Kidney epithelial cell (primary cell): Measurements from ENCODE around the gene RBFOX2. TPM values are rescaled to one million over a fixed set of nuclear protein-coding genes. Genes with fewer than 3 reads are reported as not detected.

ENCODE experiments used
- DNase-seq: peaks from one replicate; pipeline ENCODE4 v3.0.0-alpha.2; 2010; ENCODE audit warnings: low read depth
- H3K27me3 ChIP-seq: 2 replicates; pipeline ENCODE4 v1.6.0; 2011; ENCODE audit warnings: low read length; ENCODE audit not compliant: control insufficient read depth, insufficient read depth
- H3K36me3 ChIP-seq: 2 replicates; pipeline ENCODE4 v1.5.1; 2011; ENCODE audit warnings: low read length; ENCODE audit not compliant: control insufficient read depth, insufficient read depth
- H3K4me3 ChIP-seq: 2 replicates; pipeline ENCODE4 v1.5.1; 2011; ENCODE audit warnings: low read depth, mild to moderate bottlenecking, control low read depth, low read length
- total RNA-seq: library from RNA; depleted of rRNA; stranded (reverse); fragments of >200 nt; gene quantifications from 2 replicates; pipeline ENCODE4 v1.2.3, GENCODE V29; 2015
- TF ChIP-seq, protein P1 (sequence below): IDR thresholded peaks from 2 replicates; pipeline ENCODE4 v1.5.1; 2011; ENCODE audit warnings: mild to moderate bottlenecking, moderate library complexity, low read length, control low read depth, inconsistent platforms; ENCODE audit not compliant: insufficient read depth, poor library complexity, severe bottlenecking

Gene RBFOX2
- total RNA-seq, 1 donor from 2014 or later, result 75.1 TPM

DNA sequence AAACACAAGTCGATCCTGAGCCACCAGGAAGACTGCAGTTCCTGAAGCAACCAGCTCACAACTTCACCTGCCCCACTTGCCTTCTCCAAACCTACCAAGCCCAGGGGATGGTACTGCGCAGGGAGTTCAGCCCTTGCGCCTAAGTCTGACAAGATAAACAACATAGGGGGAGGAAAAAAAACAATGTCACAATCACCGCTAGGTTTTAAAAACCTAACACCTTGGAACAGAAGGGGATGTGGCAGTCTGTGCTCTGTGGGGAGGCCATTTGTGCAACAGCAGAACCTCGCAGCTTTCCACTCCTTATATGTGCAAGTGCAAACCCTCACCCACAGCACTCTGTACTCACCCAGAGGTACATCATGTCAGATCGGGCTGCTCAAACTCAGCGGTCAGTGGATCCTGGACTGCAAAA, 134.2 kb downstream of the RBFOX2 start:
- DNase-seq, result no peak
- Histone ChIP-seq H3K27me3 (no peaks in the 10 kb centered on the region), H3K36me3 (no peaks in the 10 kb centered on the region), H3K4me3 (no peak overlapping the region)
- TF ChIP-seq, protein P1, sequence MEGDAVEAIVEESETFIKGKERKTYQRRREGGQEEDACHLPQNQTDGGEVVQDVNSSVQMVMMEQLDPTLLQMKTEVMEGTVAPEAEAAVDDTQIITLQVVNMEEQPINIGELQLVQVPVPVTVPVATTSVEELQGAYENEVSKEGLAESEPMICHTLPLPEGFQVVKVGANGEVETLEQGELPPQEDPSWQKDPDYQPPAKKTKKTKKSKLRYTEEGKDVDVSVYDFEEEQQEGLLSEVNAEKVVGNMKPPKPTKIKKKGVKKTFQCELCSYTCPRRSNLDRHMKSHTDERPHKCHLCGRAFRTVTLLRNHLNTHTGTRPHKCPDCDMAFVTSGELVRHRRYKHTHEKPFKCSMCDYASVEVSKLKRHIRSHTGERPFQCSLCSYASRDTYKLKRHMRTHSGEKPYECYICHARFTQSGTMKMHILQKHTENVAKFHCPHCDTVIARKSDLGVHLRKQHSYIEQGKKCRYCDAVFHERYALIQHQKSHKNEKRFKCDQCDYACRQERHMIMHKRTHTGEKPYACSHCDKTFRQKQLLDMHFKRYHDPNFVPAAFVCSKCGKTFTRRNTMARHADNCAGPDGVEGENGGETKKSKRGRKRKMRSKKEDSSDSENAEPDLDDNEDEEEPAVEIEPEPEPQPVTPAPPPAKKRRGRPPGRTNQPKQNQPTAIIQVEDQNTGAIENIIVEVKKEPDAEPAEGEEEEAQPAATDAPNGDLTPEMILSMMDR, result no peak

DNA sequence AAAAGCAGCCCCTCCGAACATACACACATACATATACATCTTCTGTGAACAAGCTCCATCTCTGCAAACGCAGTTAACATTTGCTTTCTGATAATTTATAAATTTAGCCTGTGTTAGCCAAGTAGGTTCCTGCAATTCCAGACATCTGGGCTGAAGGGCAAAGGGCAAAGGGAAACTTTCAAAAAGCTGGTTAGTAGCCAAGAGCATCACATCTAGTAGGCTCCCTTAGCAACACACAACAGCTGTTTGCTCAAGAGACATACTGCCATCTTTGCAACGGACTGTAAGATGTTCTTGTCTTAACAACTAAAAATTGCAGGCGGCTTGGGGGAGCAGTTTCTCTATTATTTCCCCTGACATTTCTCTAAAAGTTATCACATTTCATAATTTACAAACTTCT, 134.9 kb downstream of the RBFOX2 start:
- DNase-seq, result no peak
- Histone ChIP-seq H3K4me3 (no peak overlapping the region), H3K36me3 (no peaks in the 10 kb centered on the region), H3K27me3 (no peaks in the 10 kb centered on the region)
- TF ChIP-seq, protein P1, result no peak

DNA sequence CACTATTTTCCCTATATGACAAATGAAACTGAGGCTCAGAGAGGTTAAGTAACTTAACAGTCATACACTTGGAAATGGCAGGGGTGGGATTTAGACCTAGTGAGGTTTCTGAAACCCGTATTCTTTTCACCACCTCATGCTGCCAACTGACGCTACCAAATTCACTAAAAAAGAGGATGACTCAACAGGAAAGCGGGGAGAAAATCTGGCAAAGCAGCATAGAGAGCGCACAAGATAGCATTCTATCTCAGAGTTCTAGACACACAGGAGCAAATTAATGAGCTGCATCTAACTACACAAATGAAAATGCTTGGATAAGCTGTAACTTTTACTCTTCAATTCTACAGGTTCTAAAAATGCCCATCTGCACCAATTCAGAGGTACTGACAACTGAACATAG, 136.4 kb downstream of the RBFOX2 start:
- H3K4me3 ChIP-seq, result no peak overlapping the region

DNA sequence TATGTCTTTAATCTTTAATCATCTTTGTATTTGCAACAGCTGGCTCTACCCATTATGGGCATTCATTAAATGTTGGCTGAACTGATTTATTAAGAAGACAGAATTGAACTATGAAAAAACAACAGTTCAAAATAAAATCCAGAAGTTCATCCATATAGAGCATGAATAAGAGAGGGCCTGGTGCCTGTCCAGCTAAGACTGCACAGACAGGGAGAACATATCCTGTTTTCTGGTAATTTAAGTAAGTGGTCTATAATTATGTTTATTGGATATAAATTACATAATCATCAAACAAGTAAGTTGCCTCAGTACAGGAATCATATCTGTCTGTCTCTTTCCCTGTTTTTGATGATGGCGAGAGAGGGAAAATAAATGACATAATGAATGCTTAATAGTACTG, 137.2 kb downstream of the RBFOX2 start:
- H3K4me3 ChIP-seq, result no peak overlapping the region
- no peaks in the 10 kb centered on the region for H3K27me3 ChIP-seq
- no peak for DNase-seq
- TF ChIP-seq, protein P1, result no peak
- no peaks in the 10 kb centered on the region for H3K36me3 ChIP-seq

More for the DNA sequence above, 136.4 kb downstream of the RBFOX2 start:
- DNase-seq, result no peak
- Histone ChIP-seq H3K27me3 (no peaks in the 10 kb centered on the region), H3K36me3 (no peaks in the 10 kb centered on the region)
- TF ChIP-seq, protein P1, result no peak

DNA sequence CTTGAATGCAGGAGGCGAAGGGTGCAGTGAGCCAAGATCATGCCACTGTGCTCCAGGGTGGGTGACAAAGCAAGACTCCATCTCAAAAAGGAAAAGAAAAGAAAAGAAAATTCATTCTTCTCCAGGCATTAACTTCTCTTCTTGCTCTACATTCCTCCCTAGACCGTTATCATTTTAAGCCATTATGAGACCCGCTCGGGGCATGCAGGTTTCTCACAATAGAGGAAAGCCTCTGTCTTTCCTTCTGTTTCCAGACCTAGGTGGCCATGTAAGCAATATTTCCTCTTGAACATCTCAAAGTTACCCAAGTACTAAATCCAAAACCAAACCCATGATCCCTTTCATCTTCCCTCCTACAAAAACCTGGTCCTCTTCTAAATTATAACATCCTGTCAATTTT, 139.6 kb downstream of the RBFOX2 start:
- Histone ChIP-seq H3K27me3 (no peaks in the 10 kb centered on the region), H3K4me3 (no peak overlapping the region), H3K36me3 (no peaks in the 10 kb centered on the region)
- TF ChIP-seq, protein P1, result no peak
- DNase-seq, result no peak

DNA sequence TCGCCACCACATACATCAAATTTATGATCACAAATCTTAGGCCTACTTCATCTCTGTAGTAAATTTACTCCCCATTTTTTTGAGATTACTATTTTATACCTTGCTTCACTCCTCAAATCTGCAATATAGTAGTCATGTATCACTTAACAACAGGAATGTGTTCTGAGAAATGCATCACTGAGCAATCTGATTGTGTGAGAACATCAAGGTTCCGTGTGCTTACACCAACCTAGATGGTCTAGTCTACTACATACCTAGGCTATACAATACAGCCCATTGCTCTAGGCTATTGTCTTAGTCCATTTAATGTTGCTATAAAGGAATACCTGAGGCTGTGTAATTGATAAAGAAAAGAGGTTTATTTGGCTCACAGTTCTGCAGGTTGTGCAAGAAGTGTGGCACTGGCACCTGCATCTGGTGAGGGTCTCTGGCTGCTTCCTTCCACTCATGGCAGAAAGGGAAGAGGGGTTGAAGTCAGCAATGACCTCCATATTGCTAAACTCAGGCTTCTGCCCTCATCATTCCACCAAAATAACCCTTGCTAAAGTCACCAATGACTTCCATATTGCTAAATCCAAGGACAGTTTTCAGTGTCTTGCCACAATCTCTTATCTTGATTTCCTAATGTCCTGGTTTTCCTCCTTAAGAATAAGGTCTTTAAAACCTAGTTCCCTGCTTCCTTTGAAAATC, 140.3 kb downstream of the RBFOX2 start:
- DNase-seq, result no peak
- Histone ChIP-seq H3K36me3 (no peaks in the 10 kb centered on the region), H3K4me3 (no peak overlapping the region), H3K27me3 (no peaks in the 10 kb centered on the region)
- TF ChIP-seq, protein P1, result no peak
